OCI-LY3 (cell line): ENCODE data around the gene SERINC2.

Experiments used
- CTCF ChIP-seq: fragments of 200-600, 300-600 bp; sonication (generic); IDR thresholded peaks from 2 replicates; pipeline ENCODE4 v1.5.1; 2014; ENCODE audit warnings: antibody characterized with exemption, low read length, low read depth
- EZH2phosphoT487 ChIP-seq: fragments of 200-600 bp; shearing (Covaris generic); IDR thresholded peaks from 2 replicates; pipeline ENCODE4 v1.6.1; 2018; ENCODE audit warnings: antibody characterized with exemption, mixed run types, low read depth

DNA sequence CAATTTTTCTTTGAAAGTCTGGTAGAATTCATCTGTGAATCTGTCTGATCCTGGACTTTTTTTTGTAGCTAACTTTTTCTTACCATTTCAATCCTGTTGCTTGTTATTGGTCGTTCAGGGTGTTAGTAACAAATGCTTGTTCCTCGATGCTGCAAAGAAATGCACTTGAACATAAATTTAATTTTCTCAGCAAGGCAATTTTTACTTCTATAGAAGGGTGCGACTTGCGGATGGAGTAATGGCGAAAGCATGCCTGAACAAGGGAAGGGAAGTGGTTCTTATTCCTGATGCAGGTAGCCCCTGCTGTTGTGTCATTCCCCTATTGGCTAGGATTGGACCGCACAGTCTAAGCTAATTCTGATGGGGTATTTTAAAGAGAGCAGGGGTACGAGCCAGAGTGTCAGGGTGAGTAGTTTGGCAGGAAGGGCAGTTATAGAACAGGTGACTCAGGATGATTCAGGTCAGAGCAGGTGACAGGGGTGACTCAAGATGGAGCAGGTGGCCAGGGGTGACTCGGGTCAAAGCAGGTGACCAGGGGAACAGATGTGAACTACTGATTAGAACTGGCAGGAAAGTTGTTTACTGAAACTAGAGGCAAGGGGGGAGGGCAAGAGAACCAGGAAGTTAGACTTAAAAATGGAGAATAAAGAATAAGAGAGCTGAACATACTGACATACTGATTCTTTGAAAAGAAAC, 40.5 kb downstream of the SERINC2 start:
- TF ChIP-seq CTCF: no peak
- no peak for TF ChIP-seq EZH2phosphoT487
